Measurements from ENCODE around the gene ELF2.
A peak's percentile ranks its signal among the peaks of the same experiment; 100 is the strongest.
"Not testable (repeated sequence)": the region's sequence is repeated elsewhere in the genome, so short reads cannot be mapped to it uniquely, and the experiment has no call there.

Gene ELF2

DNA sequence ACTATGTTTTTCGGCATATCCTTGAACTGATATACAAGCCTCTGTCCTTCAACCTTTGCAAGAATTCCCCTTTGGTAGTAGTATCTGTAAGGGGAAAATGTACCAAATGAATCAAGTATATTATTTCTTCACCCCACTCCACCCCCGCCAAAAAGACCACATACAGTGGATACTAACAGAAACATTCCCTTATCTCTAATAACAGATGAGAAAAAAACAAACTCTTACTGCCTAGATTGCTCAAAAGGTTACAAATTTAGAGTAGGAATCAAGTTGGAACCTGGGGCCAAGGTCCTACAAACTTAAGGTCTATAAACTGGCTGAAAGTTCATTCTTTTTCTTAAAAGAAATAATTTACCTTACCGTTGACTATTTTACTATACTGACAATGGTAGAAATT lies 116.4 kb downstream of the ELF2 start:
- DNase-seq, result no peak

- DNase-seq, result not testable (repeated sequence)
Observed at GRCh38 chr4:139059026-139059425, 118.0 kb downstream of the ELF2 start.

- DNase-seq, result no peak
Observed at GRCh38 chr4:139054791-139055505, 122.1 kb downstream of the ELF2 start.

- no peak for DNase-seq
Observed at GRCh38 chr4:139053909-139054308, 123.1 kb downstream of the ELF2 start.

DNA sequence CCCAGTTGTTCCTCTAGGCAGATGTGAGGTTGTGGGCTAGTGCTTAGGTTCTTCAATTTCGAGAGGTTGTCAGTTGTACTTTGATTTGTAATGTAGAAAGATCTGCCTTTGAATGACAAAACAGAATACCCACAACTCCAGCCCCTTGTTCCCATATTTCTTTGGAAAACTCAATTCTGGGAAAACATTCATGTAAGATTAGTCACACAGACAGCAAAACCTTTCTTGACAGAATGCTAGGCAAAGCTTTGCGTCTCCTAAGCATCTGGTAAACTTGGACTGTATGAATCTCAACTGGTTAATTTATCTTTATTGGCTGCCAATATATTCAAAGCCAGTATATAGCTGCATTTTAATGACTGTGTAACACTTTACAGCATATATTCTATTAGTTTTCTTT lies 126.6 kb downstream of the ELF2 start:
- DNase-seq, result no peak

- DNase-seq, result no peak
Observed at GRCh38 chr4:139048026-139048425, 129.0 kb downstream of the ELF2 start.

DNA sequence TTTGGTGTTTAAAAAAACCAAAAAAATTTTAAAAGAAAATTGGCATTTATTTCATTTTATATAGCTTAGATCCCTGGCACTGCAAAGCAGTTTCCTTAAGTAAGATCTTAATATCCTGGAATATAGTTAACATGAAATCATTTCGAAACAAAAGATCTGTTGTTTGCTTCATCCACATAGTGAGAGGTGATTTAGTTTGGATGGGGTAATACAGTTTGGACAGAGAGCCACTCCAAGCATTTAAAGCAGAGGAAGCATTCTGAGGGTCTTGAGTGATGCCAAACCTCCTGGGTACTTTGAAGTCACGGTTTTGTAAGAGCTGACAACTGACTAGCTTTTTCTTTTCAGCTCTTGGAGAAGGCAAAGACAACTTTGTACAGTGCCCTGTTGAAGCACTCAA lies 132.7 kb downstream of the ELF2 start:
- DNase-seq, result no peak

- no peak for DNase-seq
Observed at GRCh38 chr4:139042981-139043460, 134.0 kb downstream of the ELF2 start.

DNA sequence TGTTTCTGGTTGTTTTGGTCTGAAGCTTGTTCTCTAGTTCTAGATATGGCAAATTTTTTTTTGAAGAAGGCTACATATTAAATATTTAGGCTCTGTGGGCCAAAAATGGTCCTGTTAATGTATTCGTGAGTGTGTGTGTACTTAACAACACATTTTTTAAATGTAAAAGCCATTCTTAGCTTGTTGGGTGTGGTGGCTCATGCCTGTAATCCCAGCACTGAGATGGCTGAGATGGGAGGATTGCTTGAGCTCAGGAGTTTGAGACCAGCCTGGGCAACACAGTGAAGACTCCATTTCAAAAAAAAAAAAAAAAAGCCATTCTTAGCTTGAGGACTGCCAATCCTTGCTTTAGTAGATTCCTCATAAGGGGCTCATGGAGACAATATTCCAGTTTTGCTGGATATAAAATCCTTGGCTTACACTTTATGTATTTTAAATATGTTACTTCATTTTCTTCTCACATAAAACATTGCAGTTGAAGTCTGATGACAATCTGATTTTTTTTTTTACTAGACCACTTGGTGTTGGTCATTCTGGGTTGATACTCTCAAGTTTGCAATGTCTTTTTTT lies 138.1 kb downstream of the ELF2 start:
- no peak for DNase-seq

GRCh38 chr4:139036885-139037284 lies 140.1 kb downstream of the ELF2 start:
- DNase-seq, result no peak

DNA sequence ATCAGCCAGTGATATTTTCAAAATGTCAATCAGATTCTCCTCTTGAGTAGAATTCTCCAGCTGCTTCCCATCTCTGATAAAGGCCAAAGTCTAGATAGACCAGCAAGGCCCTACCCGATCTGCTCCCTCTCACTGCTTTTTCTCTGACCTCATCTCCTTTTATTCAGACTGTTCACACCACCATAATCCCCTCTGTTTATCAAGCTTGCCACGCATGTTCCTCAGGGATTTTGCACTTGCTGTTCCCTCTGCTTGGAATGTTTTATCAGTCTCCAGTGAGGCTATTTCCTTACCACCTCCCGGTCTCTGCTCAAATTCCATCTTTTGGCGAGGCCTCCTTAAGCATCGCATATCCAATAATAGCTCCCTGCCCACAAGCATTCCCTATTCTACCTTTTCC lies 141.4 kb downstream of the ELF2 start:
- DNase-seq, result no peak

DNA sequence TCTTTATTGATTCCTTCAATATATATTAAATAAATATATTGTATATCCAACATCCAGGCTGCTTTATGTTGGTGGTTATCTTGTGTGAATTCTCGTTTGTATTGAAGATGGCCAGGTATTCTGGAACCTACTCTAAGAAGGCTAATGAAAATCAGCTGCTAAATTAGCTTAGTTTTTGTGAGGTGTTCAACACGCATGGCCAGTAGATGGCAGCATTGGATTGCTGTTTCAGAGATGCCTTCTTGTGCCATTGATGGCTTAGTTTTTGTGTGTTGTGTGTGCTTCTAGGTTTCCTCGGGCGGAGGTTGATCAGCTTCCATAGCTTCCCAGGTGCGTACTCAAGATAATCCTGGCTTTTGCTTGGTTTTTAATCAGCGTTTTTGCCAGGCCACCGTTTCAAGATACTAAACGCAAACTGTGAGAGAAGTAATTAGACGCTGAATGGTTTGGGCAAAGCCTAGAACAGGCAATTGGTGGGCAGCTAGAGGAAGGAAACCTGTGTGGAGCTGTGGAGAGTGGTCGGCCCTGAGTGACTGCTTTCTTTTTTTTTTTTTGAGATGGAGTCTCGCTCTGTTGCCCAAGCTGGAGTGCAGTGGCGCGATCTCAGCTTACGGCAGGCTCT lies 146.3 kb downstream of the ELF2 start:
- peak; percentile 70 for DNase-seq

GRCh38 chr4:139029866-139030363 lies 147.1 kb downstream of the ELF2 start:
- not testable (repeated sequence) for DNase-seq

DNA sequence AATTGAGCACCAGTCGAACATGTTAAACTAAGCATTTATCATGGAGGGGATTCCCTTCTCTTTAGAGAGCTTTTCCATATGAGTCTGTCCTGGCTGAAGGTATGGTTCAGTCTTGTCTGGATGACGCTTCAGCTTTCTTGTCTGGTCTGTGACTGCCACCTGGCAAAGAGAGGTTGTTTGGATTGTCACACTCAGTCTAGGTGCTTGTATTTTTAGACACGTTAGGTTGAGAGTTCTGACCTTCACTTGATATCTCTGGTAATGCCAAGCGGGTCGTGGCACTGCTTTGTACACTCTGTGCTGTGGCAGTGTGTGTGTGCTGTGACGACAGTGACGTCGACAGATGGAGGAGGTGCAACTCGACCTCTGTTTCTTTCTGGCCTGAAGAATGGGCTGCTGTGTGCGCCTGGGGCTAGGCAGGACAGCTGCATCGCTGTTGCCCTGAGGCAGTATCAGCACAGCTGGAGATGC lies 148.8 kb downstream of the ELF2 start:
- no peak for DNase-seq

- no peak for DNase-seq
Observed at GRCh38 chr4:139027776-139028175, 149.2 kb downstream of the ELF2 start.

DNA sequence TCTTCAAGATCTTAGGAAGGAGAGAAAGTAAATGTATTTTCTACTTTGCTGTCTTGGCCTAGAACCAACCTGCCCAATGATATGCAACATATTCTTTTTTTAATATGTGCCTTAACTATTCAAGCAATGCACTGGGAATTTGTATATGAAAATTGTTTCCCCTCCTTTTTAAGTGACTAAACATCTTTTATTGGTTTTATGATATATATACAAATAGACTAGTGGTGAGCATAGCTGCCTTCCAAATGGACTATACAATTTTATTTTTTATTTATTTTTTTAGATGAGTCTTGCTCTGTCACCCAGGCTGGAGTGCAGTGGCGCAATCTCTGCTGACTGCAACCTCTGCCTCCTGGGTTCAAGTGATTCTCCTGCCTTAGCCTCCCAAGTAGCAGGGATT lies 151.2 kb downstream of the ELF2 start:
- DNase-seq, result no peak

- DNase-seq, result no peak
Observed at GRCh38 chr4:139024686-139025085, 152.3 kb downstream of the ELF2 start.

- no peak for DNase-seq
Observed at GRCh38 chr4:139022835-139023234, 154.2 kb downstream of the ELF2 start.

GRCh38 chr4:139021071-139021470 lies 155.9 kb downstream of the ELF2 start:
- not testable (repeated sequence) for DNase-seq

GRCh38 chr4:139020384-139020783 lies 156.6 kb downstream of the ELF2 start:
- no peak for DNase-seq

DNA sequence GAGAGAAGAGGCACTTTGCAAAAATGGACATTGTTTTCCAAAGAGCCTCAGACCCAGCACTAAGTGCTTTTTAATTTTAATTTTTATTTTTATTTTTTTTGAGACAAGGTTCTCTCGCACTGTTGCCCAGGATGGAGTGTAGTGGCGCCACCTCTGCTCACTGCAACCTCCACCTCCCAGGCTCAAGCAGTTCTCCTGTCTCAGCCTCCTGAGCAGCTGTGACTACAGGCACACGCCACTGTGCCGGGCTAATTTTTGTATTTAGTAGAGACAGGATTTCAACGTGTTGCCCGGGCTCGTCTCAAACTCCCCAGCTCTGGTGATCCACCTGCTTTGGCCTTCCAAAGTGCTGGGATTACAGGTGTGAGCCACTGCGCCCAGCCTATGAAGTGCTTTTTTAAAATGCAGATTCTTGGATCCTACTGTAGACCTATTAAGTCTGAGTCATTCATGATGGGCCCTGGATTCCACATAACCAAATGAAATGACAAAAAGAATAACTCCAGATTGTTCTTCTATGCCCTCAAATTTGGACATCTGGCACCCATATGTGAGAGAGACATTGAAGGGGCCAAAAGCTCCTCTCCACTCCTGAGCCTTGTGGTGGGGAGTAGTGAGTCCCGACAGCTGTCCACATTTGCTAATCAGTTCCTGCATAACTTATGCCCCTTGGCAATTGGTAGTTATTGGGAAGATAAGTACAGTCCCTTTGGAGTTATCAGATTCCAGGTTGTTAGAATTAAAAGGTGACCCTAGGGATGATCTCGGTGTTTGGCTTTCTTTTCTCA lies 157.9 kb downstream of the ELF2 start:
- DNase-seq, result no peak

GRCh38 chr4:139018501-139018900 lies 158.5 kb downstream of the ELF2 start:
- no peak for DNase-seq

GRCh38 chr4:139017861-139018260 lies 159.2 kb downstream of the ELF2 start:
- no peak for DNase-seq
